Measurements from ENCODE around the gene CHMP1B. TPM values are rescaled to one million over a fixed set of nuclear protein-coding genes. Genes with fewer than 3 reads are reported as not detected.

The CHMP1B gene
- total and polyA plus RNA-seq, 9 of the 15 experiments (the other 6 are each of a cell fraction or from before 2014, with no cell fraction given): 12.3 to 29.9 (median 19.0) TPM

DNA sequence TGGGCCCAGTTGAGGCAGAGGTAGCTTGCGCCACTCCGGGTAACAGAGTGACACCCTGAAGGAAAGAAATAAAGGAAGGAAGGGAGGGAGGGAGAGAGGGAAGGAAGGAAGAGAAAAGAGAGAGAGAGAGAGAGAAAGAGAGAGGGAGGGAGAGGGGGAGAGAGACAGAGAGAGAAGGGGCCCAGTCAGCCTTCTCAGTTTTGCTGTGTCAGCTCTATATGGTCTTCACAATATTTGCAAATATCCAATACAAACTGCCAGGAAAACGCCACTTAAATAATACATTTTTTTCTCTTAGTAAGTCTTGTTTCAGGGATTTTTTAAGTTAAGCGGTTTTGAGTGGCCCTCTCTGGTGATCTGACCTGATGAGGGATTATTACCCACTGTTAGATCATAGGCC, 5.6 kb upstream of the CHMP1B start (continued):
- TF ChIP-seq, protein P1, sequence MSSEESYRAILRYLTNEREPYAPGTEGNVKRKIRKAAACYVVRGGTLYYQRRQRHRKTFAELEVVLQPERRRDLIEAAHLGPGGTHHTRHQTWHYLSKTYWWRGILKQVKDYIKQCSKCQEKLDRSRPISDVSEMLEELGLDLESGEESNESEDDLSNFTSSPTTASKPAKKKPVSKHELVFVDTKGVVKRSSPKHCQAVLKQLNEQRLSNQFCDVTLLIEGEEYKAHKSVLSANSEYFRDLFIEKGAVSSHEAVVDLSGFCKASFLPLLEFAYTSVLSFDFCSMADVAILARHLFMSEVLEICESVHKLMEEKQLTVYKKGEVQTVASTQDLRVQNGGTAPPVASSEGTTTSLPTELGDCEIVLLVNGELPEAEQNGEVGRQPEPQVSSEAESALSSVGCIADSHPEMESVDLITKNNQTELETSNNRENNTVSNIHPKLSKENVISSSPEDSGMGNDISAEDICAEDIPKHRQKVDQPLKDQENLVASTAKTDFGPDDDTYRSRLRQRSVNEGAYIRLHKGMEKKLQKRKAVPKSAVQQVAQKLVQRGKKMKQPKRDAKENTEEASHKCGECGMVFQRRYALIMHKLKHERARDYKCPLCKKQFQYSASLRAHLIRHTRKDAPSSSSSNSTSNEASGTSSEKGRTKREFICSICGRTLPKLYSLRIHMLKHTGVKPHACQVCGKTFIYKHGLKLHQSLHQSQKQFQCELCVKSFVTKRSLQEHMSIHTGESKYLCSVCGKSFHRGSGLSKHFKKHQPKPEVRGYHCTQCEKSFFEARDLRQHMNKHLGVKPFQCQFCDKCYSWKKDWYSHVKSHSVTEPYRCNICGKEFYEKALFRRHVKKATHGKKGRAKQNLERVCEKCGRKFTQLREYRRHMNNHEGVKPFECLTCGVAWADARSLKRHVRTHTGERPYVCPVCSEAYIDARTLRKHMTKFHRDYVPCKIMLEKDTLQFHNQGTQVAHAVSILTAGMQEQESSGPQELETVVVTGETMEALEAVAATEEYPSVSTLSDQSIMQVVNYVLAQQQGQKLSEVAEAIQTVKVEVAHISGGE (CRISPR knock-in tag; IDR thresholded peaks at IDR 0.05): no peak
- TF ChIP-seq MAFK (IDR thresholded peaks at IDR 0.05; ENCODE audit: low read length): peak; percentile 89
- no peak for TF ChIP-seq USF2 (CRISPR knock-in tag; IDR thresholded peaks at IDR 0.05)
- TF ChIP-seq NONO (IDR thresholded peaks at IDR 0.05; ENCODE audit: low read depth in 2 of 2, low read length in 1 of 2): no peak
- no peak for TF ChIP-seq PTTG1 (tag; IDR thresholded peaks at IDR 0.05; ENCODE audit: low read depth)
- TF ChIP-seq E2F3 (CRISPR knock-in tag; IDR thresholded peaks at IDR 0.05): no peak
- no peak for TF ChIP-seq SMAD4 (CRISPR knock-in tag; conservative IDR thresholded peaks at IDR 0.05)
- TF ChIP-seq AFF4 (CRISPR knock-in tag; IDR thresholded peaks at IDR 0.05): no peak
- no peak for TF ChIP-seq GATAD2B (IDR thresholded peaks at IDR 0.05; ENCODE audit: borderline replicate concordance)
- TF ChIP-seq KLF1 (tag; IDR thresholded peaks at IDR 0.05): no peak
- TF ChIP-seq, protein P2, sequence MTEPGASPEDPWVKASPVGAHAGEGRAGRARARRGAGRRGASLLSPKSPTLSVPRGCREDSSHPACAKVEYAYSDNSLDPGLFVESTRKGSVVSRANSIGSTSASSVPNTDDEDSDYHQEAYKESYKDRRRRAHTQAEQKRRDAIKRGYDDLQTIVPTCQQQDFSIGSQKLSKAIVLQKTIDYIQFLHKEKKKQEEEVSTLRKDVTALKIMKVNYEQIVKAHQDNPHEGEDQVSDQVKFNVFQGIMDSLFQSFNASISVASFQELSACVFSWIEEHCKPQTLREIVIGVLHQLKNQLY (CRISPR knock-in tag; conservative IDR thresholded peaks at IDR 0.05): no peak
- TF ChIP-seq ZNF354B (CRISPR knock-in tag; IDR thresholded peaks at IDR 0.05): no peak
- no peak for TF ChIP-seq PHF21A (IDR thresholded peaks at IDR 0.05; ENCODE audit: borderline replicate concordance, low read depth)
- no peak for TF ChIP-seq FOS (IDR thresholded peaks at IDR 0.05; ENCODE audit: extremely low read depth, insufficient read length)
- TF ChIP-seq NR2C1 (IDR thresholded peaks at IDR 0.05): no peak
- TF ChIP-seq NR2C1 (tag; IDR thresholded peaks at IDR 0.05): no peak
- TF ChIP-seq, protein P3, sequence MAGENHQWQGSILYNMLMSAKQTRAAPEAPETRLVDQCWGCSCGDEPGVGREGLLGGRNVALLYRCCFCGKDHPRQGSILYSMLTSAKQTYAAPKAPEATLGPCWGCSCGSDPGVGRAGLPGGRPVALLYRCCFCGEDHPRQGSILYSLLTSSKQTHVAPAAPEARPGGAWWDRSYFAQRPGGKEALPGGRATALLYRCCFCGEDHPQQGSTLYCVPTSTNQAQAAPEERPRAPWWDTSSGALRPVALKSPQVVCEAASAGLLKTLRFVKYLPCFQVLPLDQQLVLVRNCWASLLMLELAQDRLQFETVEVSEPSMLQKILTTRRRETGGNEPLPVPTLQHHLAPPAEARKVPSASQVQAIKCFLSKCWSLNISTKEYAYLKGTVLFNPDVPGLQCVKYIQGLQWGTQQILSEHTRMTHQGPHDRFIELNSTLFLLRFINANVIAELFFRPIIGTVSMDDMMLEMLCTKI (IDR thresholded peaks at IDR 0.05; ENCODE audit: partially characterized antibody): no peak
